GM13976 (cell line): ENCODE results near the gene LAMC1.

Source experiments
- DNase-seq: peaks from one replicate; pipeline ENCODE4 v3.0.0; 2012; ENCODE audit warnings: low spot score
- CTCF ChIP-seq: IDR thresholded peaks from 2 replicates; pipeline ENCODE4 v1.5.1; 2012; ENCODE audit warnings: borderline replicate concordance, mild to moderate bottlenecking; ENCODE audit not compliant: insufficient read depth; ENCODE audit errors: extremely low read depth, missing control alignments, control extremely low read depth
- in situ Hi-C: fragments of 300-500 bp; cut with MboI; formaldehyde crosslinking; loops from one replicate; pipeline ENCODE4 v1.12.0; 2022; ENCODE audit warnings: low sequenced_read_pairs, mixed read lengths, inconsistent platforms; ENCODE audit not compliant: unreplicated experiment

Gene LAMC1

GRCh38 chr1:183038913-183039312 is 15.7 kb downstream of the LAMC1 start:
- no peak for DNase-seq
- no peak for TF ChIP-seq CTCF
- in situ Hi-C loops = no loop called here

- TF ChIP-seq CTCF = no peak
- DNase-seq = no peak
- in situ Hi-C loops = no loop called here
Observed at GRCh38 chr1:183039330-183039729, 16.1 kb downstream of the LAMC1 start.

- TF ChIP-seq CTCF = no peak
- DNase-seq = no peak
- in situ Hi-C loops = no loop called here
Observed at GRCh38 chr1:183039985-183040447, 16.8 kb downstream of the LAMC1 start.

- DNase-seq = no peak
- TF ChIP-seq CTCF = no peak
- in situ Hi-C loops = no loop called here
Observed at GRCh38 chr1:183040547-183040971, 17.3 kb downstream of the LAMC1 start.

GRCh38 chr1:183043254-183043653 is 20.0 kb downstream of the LAMC1 start:
- no peak for TF ChIP-seq CTCF
- in situ Hi-C loops = no loop called here
- DNase-seq = no peak

GRCh38 chr1:183043872-183044854 is 20.9 kb downstream of the LAMC1 start:
- DNase-seq = no peak
- in situ Hi-C loops = no loop called here

More at GRCh38 chr1:183043872-183044854, 20.9 kb downstream of the LAMC1 start:
- no peak for TF ChIP-seq CTCF
